K562 (cell line): ENCODE data around the gene KTN1. TPM values are rescaled to one million over a fixed set of nuclear protein-coding genes. Genes with fewer than 3 reads are reported as not detected.

Source experiments
- ATAC-seq: fragments of 200-7000 bp; cut with Tn5 transposase; 3 replicates; pipeline ENCODE4 v1.9.1; 2020; ENCODE audit warnings: moderate library complexity
- BruUV-seq: library from RNA; stranded (reverse); fragments of 400-500 nt; replicated peaks from 2 replicates; lab custom pipeline; 2021; lab: Mats Ljungman, UMichigan
- CTCF ChIA-PET: fragments of 300-600 bp; formaldehyde crosslinking; extraction: SDS; loops from one replicate; lab custom pipeline; 2021; ENCODE audit warnings: low intra/inter-chr PET ratio; lab: Yijun Ruan, JAX
- POLR2A ChIA-PET: fragments of 300-600, 350-650 bp; sonication (Branson Sonifier 250); formaldehyde crosslinking; extraction: SDS; loops from one replicate; lab custom pipeline; 2021; ENCODE audit warnings: antibody characterized with exemption, inconsistent platforms; lab: Yijun Ruan, JAX
- DNase-seq, 4 experiments: peaks; one replicate each; pipeline versions ENCODE4 v3.0.0 to v3.0.0-alpha.2; 2011 to 2018; ENCODE audit warnings: low spot score in 3 of 4, mixed read lengths in 3 of 4; ENCODE audit errors: extremely low read depth in 1 of 4
- FAIRE-seq: peaks from 2 replicates; lab custom pipeline; 2011; peaks lifted over from hg19 to GRCh38; lab: Jason Lieb, UNC
- H2AFZ ChIP-seq: 2 replicates; pipeline ENCODE4 v1.6.0; 2011; ENCODE audit warnings: low read depth, low read length, control low read depth, inconsistent platforms
- H3K27ac ChIP-seq: fragments of 200-600 bp; 3 replicates; pipeline ENCODE4 v1.8.0; 2011; ENCODE audit warnings: low read depth, mild to moderate bottlenecking, control low read depth, inconsistent platforms, low read length, moderate library complexity, mixed read lengths; ENCODE audit errors: extremely low read depth
- H3K27me3 ChIP-seq, 2 experiments: fragments of 300-600 bp in 1 of 2; 2 replicates in 1 of 2; 3 replicates in 1 of 2; pipeline versions ENCODE4 v1.6.0 to v1.8.0; 2011; ENCODE audit warnings: inconsistent platforms in 2 of 2, low read length in 2 of 2, mild to moderate bottlenecking in 1 of 2, mixed read lengths in 1 of 2, moderate library complexity in 1 of 2; ENCODE audit not compliant: control insufficient read depth in 2 of 2, insufficient read depth in 2 of 2
- H3K36me3 ChIP-seq: fragments of 300-600 bp; 3 replicates; pipeline ENCODE4 v1.8.0; 2011; ENCODE audit warnings: mild to moderate bottlenecking, low read length, inconsistent platforms; ENCODE audit not compliant: control insufficient read depth, insufficient read depth
- H3K4me1 ChIP-seq, 2 experiments: fragments of 200-600 bp in 1 of 2; replicated peaks in 1 of 2; 2 replicates in 1 of 2; 3 replicates in 1 of 2; pipeline versions ENCODE4 v1.5.1 to v1.8.0; 2011; ENCODE audit warnings: inconsistent platforms in 2 of 2, low read length in 2 of 2, mild to moderate bottlenecking in 1 of 2, mixed read lengths in 1 of 2, moderate library complexity in 1 of 2; ENCODE audit not compliant: control insufficient read depth in 2 of 2, insufficient read depth in 2 of 2
- H3K4me2 ChIP-seq: 2 replicates; pipeline ENCODE4 v1.6.1; 2011; ENCODE audit warnings: low read length, control low read depth, inconsistent platforms, mixed read lengths; ENCODE audit not compliant: insufficient read depth
- H3K4me3 ChIP-seq: fragments of 200-600 bp; sonication (generic), shearing (Covaris generic); 2 replicates; pipeline ENCODE4 v1.5.1; 2016; ENCODE audit warnings: control low read depth, inconsistent platforms
- H3K79me2 ChIP-seq: fragments of 200-600 bp; 3 replicates; pipeline ENCODE4 v1.8.0; 2011; ENCODE audit warnings: low read length, inconsistent platforms; ENCODE audit not compliant: control insufficient read depth, insufficient read depth
- H3K9ac ChIP-seq, 2 experiments: 2 replicates each; pipeline versions ENCODE4 v1.6.0 to v1.6.1; 2011; ENCODE audit warnings: low read depth in 2 of 2, low read length in 2 of 2, control low read depth in 1 of 2, inconsistent platforms in 1 of 2, mild to moderate bottlenecking in 1 of 2, mixed read lengths in 1 of 2; ENCODE audit not compliant: insufficient read depth in 1 of 2
- H3K9me1 ChIP-seq: one replicate; pipeline ENCODE4 v1.6.0; 2011; ENCODE audit warnings: inconsistent platforms, mild to moderate bottlenecking, low read length, moderate library complexity; ENCODE audit not compliant: control insufficient read depth, insufficient read depth
- H3K9me3 ChIP-seq: replicated peaks from 2 replicates; pipeline ENCODE4 v1.5.1; 2011; ENCODE audit warnings: low read depth, low read length, inconsistent platforms; ENCODE audit not compliant: control insufficient read depth, insufficient read depth
- H4K20me1 ChIP-seq: replicated peaks from 2 replicates; pipeline ENCODE4 v1.6.1; 2011; ENCODE audit warnings: low read length, inconsistent platforms, mixed read lengths; ENCODE audit not compliant: control insufficient read depth, insufficient read depth
- BCOR ChIP-seq: fragments of 450-650 bp; IDR thresholded peaks from 2 replicates; pipeline ENCODE4 v1.6.1; 2016
- CREB5 ChIP-seq: fragments of 250-450 bp; sonication (Bioruptor Pico); IDR thresholded peaks from 2 replicates; pipeline ENCODE4 v1.5.0; 2020; ENCODE audit warnings: mild to moderate bottlenecking
- EHMT2 ChIP-seq: fragments of 450-650 bp; IDR thresholded peaks from 2 replicates; pipeline ENCODE4 v1.6.1; 2018; ENCODE audit warnings: antibody characterized with exemption
- FIP1L1 ChIP-seq: fragments of 200-400 bp; formaldehyde crosslinking; IDR thresholded peaks from 2 replicates; pipeline ENCODE4 v1.6.1; 2018; ENCODE audit warnings: mild to moderate bottlenecking, low read depth, low read length; ENCODE audit not compliant: poor library complexity, severe bottlenecking
- HCFC1 ChIP-seq: IDR thresholded peaks from 2 replicates; pipeline ENCODE4 v1.6.1; 2012; ENCODE audit warnings: low read depth, low read length, improper control_type of control experiment
- MAFK ChIP-seq: IDR thresholded peaks from 2 replicates; pipeline ENCODE4 v1.6.1; 2011; ENCODE audit warnings: low read length, improper control_type of control experiment
- NFYB ChIP-seq: IDR thresholded peaks from 2 replicates; pipeline ENCODE4 v1.6.1; 2011; ENCODE audit warnings: mild to moderate bottlenecking, moderate library complexity; ENCODE audit not compliant: insufficient read length; ENCODE audit errors: extremely low read depth
- PHF21A ChIP-seq: fragments of 450-650 bp; IDR thresholded peaks from 2 replicates; pipeline ENCODE4 v1.6.1; 2017; ENCODE audit warnings: low read depth, borderline replicate concordance
- PHTF2 ChIP-seq: fragments of 250-450 bp; sonication (Bioruptor Pico); IDR thresholded peaks from 2 replicates; pipeline ENCODE4 v1.5.0; 2021; ENCODE audit warnings: mild to moderate bottlenecking
- PPARD ChIP-seq: fragments of 250-450 bp; sonication (Bioruptor Pico); IDR thresholded peaks from 2 replicates; pipeline ENCODE4 v1.8.0; 2022; ENCODE audit warnings: inconsistent platforms, mild to moderate bottlenecking, moderate library complexity
- SMARCC2 ChIP-seq: fragments of 450-650 bp; IDR thresholded peaks from 2 replicates; pipeline ENCODE4 v1.6.1; 2017; ENCODE audit warnings: antibody characterized with exemption, moderate library complexity, mild to moderate bottlenecking, low read depth
- TAF15 ChIP-seq: fragments of 200-400 bp; formaldehyde crosslinking; IDR thresholded peaks from 2 replicates; pipeline ENCODE4 v1.6.1; 2017; ENCODE audit warnings: mild to moderate bottlenecking, low read depth, low read length, moderate library complexity
- ZFX ChIP-seq: sonication (generic); formaldehyde crosslinking; IDR thresholded peaks from 2 replicates; pipeline ENCODE4 v1.8.0; 2022; ENCODE audit warnings: mild to moderate bottlenecking, missing genetic modification reagents, moderate library complexity
- ZNF212 ChIP-seq: fragments of 450-650 bp; formaldehyde crosslinking; IDR thresholded peaks from 2 replicates; pipeline ENCODE4 v1.4.0; 2020; ENCODE audit warnings: mild to moderate bottlenecking
- ZNF347 ChIP-seq: fragments of 450-650 bp; formaldehyde crosslinking; IDR thresholded peaks from 2 replicates; pipeline ENCODE4 v1.4.0; 2020; ENCODE audit warnings: low read depth, mild to moderate bottlenecking, moderate library complexity
- ZNF518B ChIP-seq: fragments of 250-450 bp; sonication (Bioruptor Pico); IDR thresholded peaks from 2 replicates; pipeline ENCODE4 v1.5.0; 2021; ENCODE audit warnings: mild to moderate bottlenecking, moderate library complexity
- ZNF644 ChIP-seq: fragments of 200-800 bp; sonication (Bioruptor generic); IDR thresholded peaks from 2 replicates; pipeline ENCODE4 v1.6.1; 2016; ENCODE audit warnings: low read depth, missing genetic modification characterization, missing compliant biosample characterization
- WGBS: fragments of 100-300 bp; shearing (Covaris generic); methylation state at CpG from one replicate; pipeline ENCODE4 v1.1.6; 2016; ENCODE audit warnings: low coverage, mixed read lengths; ENCODE audit not compliant: insufficient coverage; ENCODE audit errors: missing lambda C conversion rate; 5-methylcytosine and 5-hydroxymethylcytosine counted together
- in situ Hi-C: fragments of 300-500 bp; cut with MboI; formaldehyde crosslinking; loops from 4 replicates; pipeline ENCODE4 v1.15.0; 2018; ENCODE audit warnings: inconsistent platforms, mixed read lengths
- intact Hi-C: fragments of 100-400 bp; cut with micrococcal nuclease; formaldehyde crosslinking; loops from 2 replicates; pipeline ENCODE4 v1.14.2; 2022
- polyA plus RNA-seq, 8 experiments: library from polyadenylated mRNA; depleted of rRNA in 4 of 8; stranded (reverse) in 5 of 8; unstranded in 3 of 8; fragments of >200 nt; fragmentation: Nextera tagmentation in 2 of 8; fragmentation: Illumina TruSeq in 1 of 8; extraction: Ambion mirVana in 2 of 8; extraction: Trizol in 1 of 8; gene quantifications; 2 replicates each; pipeline versions ENCODE4 v1.2.1 to v1.2.3, GENCODE V29; 2011 to 2014; ENCODE audit warnings: inconsistent platforms in 1 of 8, missing spikeins in 1 of 8
- total RNA-seq, 7 experiments: library from RNA; depleted of rRNA in 6 of 7; stranded (reverse); fragments of >200 nt in 6 of 7; fragmentation: Illumina TruSeq in 2 of 7; extraction: Trizol in 2 of 7; gene quantifications; 2 replicates each; pipeline versions ENCODE4 v1.2.1 to v1.2.3, GENCODE V29; 2011 to 2021; ENCODE audit warnings: low replicate concordance in 1 of 7
- TF ChIP-seq, protein P1 (sequence below): fragments of 250-450 bp; sonication (Bioruptor Pico); IDR thresholded peaks from 2 replicates; pipeline ENCODE4 v1.8.0; 2022; ENCODE audit warnings: inconsistent platforms, mild to moderate bottlenecking, moderate library complexity, borderline replicate concordance

KTN1 gene
- total and polyA plus RNA-seq, 9 of the 15 experiments (the other 6 are each of a cell fraction or from before 2014, with no cell fraction given) = 34.8 to 120 (median 63.6) TPM

DNA sequence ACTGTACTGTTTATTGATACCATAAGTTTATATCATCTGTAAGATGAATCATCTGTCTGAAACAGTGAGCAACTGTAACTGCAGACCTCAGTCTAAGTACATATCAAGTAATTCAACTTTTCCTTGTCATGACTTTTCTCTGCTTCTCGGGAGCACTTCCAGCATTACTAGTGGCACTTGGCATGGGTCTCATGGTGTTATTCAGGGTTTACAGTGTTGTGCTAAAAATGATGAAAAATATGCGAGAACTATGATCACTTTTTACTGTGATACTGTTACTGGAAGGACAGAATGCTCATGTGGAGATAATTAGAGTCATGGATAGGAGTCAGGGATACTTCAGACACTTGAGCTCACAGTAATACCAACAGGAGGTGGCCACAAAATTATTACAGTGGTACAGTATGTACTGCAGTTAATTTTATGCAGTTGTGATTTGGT is 8.3 kb downstream of the KTN1 start (continued):
- TF ChIP-seq FIP1L1 = no peak
- no peak for TF ChIP-seq CREB5 (CRISPR knock-in tag)
- TF ChIP-seq ZNF212 (CRISPR knock-in tag) = no peak
- TF ChIP-seq ZFX (CRISPR knock-in tag) = no peak
- no peak for TF ChIP-seq ZNF644 (tag)
- TF ChIP-seq, protein P1, sequence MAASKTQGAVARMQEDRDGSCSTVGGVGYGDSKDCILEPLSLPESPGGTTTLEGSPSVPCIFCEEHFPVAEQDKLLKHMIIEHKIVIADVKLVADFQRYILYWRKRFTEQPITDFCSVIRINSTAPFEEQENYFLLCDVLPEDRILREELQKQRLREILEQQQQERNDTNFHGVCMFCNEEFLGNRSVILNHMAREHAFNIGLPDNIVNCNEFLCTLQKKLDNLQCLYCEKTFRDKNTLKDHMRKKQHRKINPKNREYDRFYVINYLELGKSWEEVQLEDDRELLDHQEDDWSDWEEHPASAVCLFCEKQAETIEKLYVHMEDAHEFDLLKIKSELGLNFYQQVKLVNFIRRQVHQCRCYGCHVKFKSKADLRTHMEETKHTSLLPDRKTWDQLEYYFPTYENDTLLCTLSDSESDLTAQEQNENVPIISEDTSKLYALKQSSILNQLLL (CRISPR knock-in tag) = no peak
- TF ChIP-seq PHTF2 (CRISPR knock-in tag) = no peak
- no peak for TF ChIP-seq PPARD

GRCh38 chr14:55589171-55589570 is 9.2 kb downstream of the KTN1 start:
- no peak for ATAC-seq
- H3K79me2 ChIP-seq = peaks cover 91% of the 10 kb centered on the region
- in situ Hi-C loops = no loop called here
- H3K4me3 ChIP-seq = no peak overlapping the region
- no peak for DNase-seq
- WGBS = 71% methylated on average over 6 of the region's 6 CpGs
- no peak overlapping the region for H3K27ac ChIP-seq
- no peaks in the 10 kb centered on the region for H3K9me1 ChIP-seq
- no peaks in the 10 kb centered on the region for H3K9me3 ChIP-seq
- peaks cover 3% of the 10 kb centered on the region; the same call in 1 of the 3 replicates for H3K36me3 ChIP-seq
- CTCF ChIA-PET = no interaction called here
- intact Hi-C loops = no loop called here
- H4K20me1 ChIP-seq = peaks cover 10% of the 10 kb centered on the region; the same call in 1 of the 2 replicates
- H3K9ac ChIP-seq = no peak overlapping the region
- H3K4me1 ChIP-seq = peaks cover 0 to 12% of the 10 kb centered on the region in 2 experiments
- no TSS peak for BruUV-seq
- FAIRE-seq = no peak
- H3K27me3 ChIP-seq = no peaks in the 10 kb centered on the region
- H2AFZ ChIP-seq = no peak overlapping the region
- POLR2A ChIA-PET = no interaction called here
- H3K4me2 ChIP-seq = no peak overlapping the region
- no peak for TF ChIP-seq ZNF347 (CRISPR knock-in tag)
- no peak for TF ChIP-seq NFYB
- no peak for TF ChIP-seq SMARCC2
- no peak for TF ChIP-seq ZNF518B (CRISPR knock-in tag)
- TF ChIP-seq PHF21A = no peak
- TF ChIP-seq TAF15 = no peak
- TF ChIP-seq EHMT2 = no peak
- no peak for TF ChIP-seq HCFC1
- no peak for TF ChIP-seq MAFK
- TF ChIP-seq BCOR = no peak
